SU-DHL-6 (cell line): ENCODE measurements around the gene LMBRD2.

Experiments
- H2AFZ ChIP-seq: fragments of 200-600 bp; sonication (generic); 2 replicates; pipeline ENCODE4 v1.6.1; 2014; ENCODE audit warnings: low read depth, mild to moderate bottlenecking, moderate library complexity, mixed read lengths, antibody characterized with exemption, low read length; ENCODE audit not compliant: severe bottlenecking
- H3F3A ChIP-seq: fragments of 200-600 bp; shearing (Covaris generic); 2 replicates; pipeline ENCODE4 v1.6.0; 2016; ENCODE audit warnings: antibody characterized with exemption, mild to moderate bottlenecking; ENCODE audit not compliant: insufficient read depth
- H3K27ac ChIP-seq: fragments of 200-600 bp; sonication (generic); 2 replicates; pipeline ENCODE4 v1.5.1; 2016; ENCODE audit warnings: low read depth, mild to moderate bottlenecking, low read length, moderate library complexity, mixed read lengths
- H3K27me3 ChIP-seq: fragments of 200-600 bp; sonication (generic), shearing (Covaris generic); 2 replicates; pipeline ENCODE4 v1.6.0; 2014; ENCODE audit warnings: mild to moderate bottlenecking, low read length
- H3K36me3 ChIP-seq: fragments of 200-600 bp; sonication (generic); 2 replicates; pipeline ENCODE4 v1.6.1; 2014; ENCODE audit warnings: mild to moderate bottlenecking, low read length, mixed read lengths
- H3K4me2 ChIP-seq: fragments of 300-600, 200-600 bp; shearing (Covaris generic), sonication (generic); 2 replicates; pipeline ENCODE4 v1.6.0; 2014; ENCODE audit warnings: low read length, low read depth, mild to moderate bottlenecking; ENCODE audit not compliant: poor library complexity, severe bottlenecking
- H3K4me3 ChIP-seq: fragments of 200-600 bp; sonication (generic); 2 replicates; pipeline ENCODE4 v1.5.1; 2014; ENCODE audit warnings: antibody characterized with exemption, low read length, mild to moderate bottlenecking, mixed read lengths; ENCODE audit not compliant: insufficient read depth, poor library complexity, severe bottlenecking
- H3K79me2 ChIP-seq: fragments of 200-600 bp; sonication (generic); 2 replicates; pipeline ENCODE4 v1.6.1; 2014; ENCODE audit warnings: mild to moderate bottlenecking, low read length, moderate library complexity; ENCODE audit not compliant: insufficient read depth
- H3K9ac ChIP-seq: fragments of 200-600 bp; sonication (generic); 2 replicates; pipeline ENCODE4 v1.7.0; 2014; ENCODE audit warnings: mild to moderate bottlenecking, low read length
- H3K9me2 ChIP-seq: fragments of 200-600 bp; sonication (generic); replicated peaks from 2 replicates; pipeline ENCODE4 v1.6.1; 2014; ENCODE audit warnings: low read length; ENCODE audit not compliant: insufficient read depth
- H3K9me3 ChIP-seq: fragments of 200-600 bp; sonication (generic); 2 replicates; pipeline ENCODE4 v1.6.1; 2014; ENCODE audit warnings: low read length, mixed read lengths; ENCODE audit not compliant: insufficient read depth
- H4K20me1 ChIP-seq: fragments of 200-600 bp; sonication (generic); 2 replicates; pipeline ENCODE4 v1.6.1; 2014; ENCODE audit warnings: low read depth, mild to moderate bottlenecking, antibody characterized with exemption, low read length, moderate library complexity, mixed read lengths
- EZH2phosphoT487 ChIP-seq: fragments of 200-600 bp; sonication (generic), shearing (Covaris generic); conservative IDR thresholded peaks from 2 replicates; pipeline ENCODE4 v1.6.1; 2018; ENCODE audit warnings: mild to moderate bottlenecking, antibody characterized with exemption, low read length, moderate library complexity, mixed read lengths
- TF ChIP-seq, protein P1 (sequence below): fragments of 200-600 bp; sonication (generic); IDR thresholded peaks from one replicate; pipeline ENCODE4 v1.5.1; 2017; ENCODE audit warnings: antibody characterized with exemption, mild to moderate bottlenecking, low read length, moderate library complexity; ENCODE audit not compliant: insufficient read depth, poor library complexity, severe bottlenecking

Gene LMBRD2

GRCh38 chr5:36170832-36171424 lies 19.2 kb upstream of the LMBRD2 start:
- Histone ChIP-seq H3K4me3 (no peak overlapping the region), H3K79me2 (0 out of 2 replicates have a peak, but pooled peaks cover 4% of the 10 kb centered on the region), H3K27ac (no peak overlapping the region), H3K9me3 (no peaks in the 10 kb centered on the region), H3K27me3 (no peaks in the 10 kb centered on the region), H4K20me1 (no peaks in the 10 kb centered on the region), H3K36me3 (peaks cover 52% of the 10 kb centered on the region), H3F3A (0 out of 2 replicates have a peak, but pooled peaks cover 6% of the 10 kb centered on the region), H2AFZ (no peak overlapping the region), H3K4me2 (no peak overlapping the region), H3K9me2 (no peaks in the 10 kb centered on the region), H3K9ac (no peak overlapping the region)
- TF ChIP-seq EZH2phosphoT487 = no peak
- TF ChIP-seq, protein P1, sequence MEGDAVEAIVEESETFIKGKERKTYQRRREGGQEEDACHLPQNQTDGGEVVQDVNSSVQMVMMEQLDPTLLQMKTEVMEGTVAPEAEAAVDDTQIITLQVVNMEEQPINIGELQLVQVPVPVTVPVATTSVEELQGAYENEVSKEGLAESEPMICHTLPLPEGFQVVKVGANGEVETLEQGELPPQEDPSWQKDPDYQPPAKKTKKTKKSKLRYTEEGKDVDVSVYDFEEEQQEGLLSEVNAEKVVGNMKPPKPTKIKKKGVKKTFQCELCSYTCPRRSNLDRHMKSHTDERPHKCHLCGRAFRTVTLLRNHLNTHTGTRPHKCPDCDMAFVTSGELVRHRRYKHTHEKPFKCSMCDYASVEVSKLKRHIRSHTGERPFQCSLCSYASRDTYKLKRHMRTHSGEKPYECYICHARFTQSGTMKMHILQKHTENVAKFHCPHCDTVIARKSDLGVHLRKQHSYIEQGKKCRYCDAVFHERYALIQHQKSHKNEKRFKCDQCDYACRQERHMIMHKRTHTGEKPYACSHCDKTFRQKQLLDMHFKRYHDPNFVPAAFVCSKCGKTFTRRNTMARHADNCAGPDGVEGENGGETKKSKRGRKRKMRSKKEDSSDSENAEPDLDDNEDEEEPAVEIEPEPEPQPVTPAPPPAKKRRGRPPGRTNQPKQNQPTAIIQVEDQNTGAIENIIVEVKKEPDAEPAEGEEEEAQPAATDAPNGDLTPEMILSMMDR = no peak

DNA sequence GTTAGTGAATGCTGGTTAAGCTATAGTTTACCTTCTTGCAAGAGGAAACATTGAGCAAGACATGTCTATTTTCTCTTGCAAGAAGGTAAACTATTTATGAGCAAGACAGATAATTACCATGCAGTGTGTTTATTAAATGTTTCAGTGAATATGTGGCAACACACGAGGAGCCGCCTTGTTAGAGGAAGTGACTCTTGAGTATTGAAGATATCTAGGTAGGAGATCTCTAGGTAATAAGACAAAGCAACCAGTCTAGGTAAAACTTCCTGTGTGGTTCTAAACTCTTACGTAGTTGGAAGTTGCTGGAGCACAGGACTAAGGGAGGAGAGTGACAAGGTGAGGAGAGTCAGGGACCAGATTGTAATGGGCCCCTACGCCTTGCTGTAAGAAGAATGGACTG lies 17.1 kb upstream of the LMBRD2 start:
- Histone ChIP-seq H2AFZ (no peak overlapping the region), H3K9me3 (no peaks in the 10 kb centered on the region), H3K79me2 (peaks cover 24% of the 10 kb centered on the region; the same call in 1 of the 2 replicates), H3K9me2 (no peaks in the 10 kb centered on the region), H4K20me1 (peaks cover 8% of the 10 kb centered on the region; the same call in 1 of the 2 replicates), H3K36me3 (peaks cover 53% of the 10 kb centered on the region; the same call in 1 of the 2 replicates), H3K9ac (no peak overlapping the region), H3K27ac (no peak overlapping the region), H3K4me2 (no peak overlapping the region), H3F3A (no peaks in the 10 kb centered on the region), H3K4me3 (no peak overlapping the region), H3K27me3 (no peaks in the 10 kb centered on the region)
- TF ChIP-seq EZH2phosphoT487 = no peak
- TF ChIP-seq, protein P1 = no peak

DNA sequence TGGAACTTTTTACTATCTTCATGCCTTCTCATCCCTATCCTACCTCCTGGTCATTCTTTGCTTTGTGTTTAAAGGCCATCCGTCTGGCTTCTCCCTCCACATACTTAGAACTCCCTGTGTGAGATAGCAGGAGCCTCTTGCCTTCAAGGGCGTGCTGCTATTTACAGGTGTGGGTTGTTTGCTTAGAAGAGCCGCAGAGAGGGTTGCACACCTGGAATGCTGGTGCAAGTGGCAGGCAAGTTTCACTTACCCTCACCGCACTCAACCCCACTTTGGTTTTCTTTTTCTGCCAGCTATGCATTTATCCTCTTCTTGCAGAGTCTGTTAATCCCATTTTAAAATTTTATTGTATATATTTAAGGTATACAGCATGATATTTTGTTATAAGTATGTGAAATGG lies 12.8 kb upstream of the LMBRD2 start:
- H3F3A ChIP-seq = no peaks in the 10 kb centered on the region
- H3K9me3 ChIP-seq = no peaks in the 10 kb centered on the region
- H3K27ac ChIP-seq = no peak overlapping the region
- H3K9ac ChIP-seq = no peak overlapping the region
- H4K20me1 ChIP-seq = peaks cover 8% of the 10 kb centered on the region; the same call in 1 of the 2 replicates
- H2AFZ ChIP-seq = no peak overlapping the region
- TF ChIP-seq, protein P1 = no peak
- no peak for TF ChIP-seq EZH2phosphoT487
- no peaks in the 10 kb centered on the region for H3K9me2 ChIP-seq
- H3K4me3 ChIP-seq = no peak overlapping the region
- H3K4me2 ChIP-seq = no peak overlapping the region
- peaks cover 39% of the 10 kb centered on the region; the same call in 1 of the 2 replicates for H3K36me3 ChIP-seq
- H3K79me2 ChIP-seq = peaks cover 57% of the 10 kb centered on the region
- no peaks in the 10 kb centered on the region for H3K27me3 ChIP-seq
